ENCODE results near the gene NWD2.

- TF ChIP-seq PATZ1 (CRISPR knock-in tag; IDR thresholded peaks at IDR 0.05; ENCODE audit: borderline replicate concordance) (no peak), ZNF8 (CRISPR knock-in tag; IDR thresholded peaks at IDR 0.05) (no peak), RARB (CRISPR knock-in tag; IDR thresholded peaks at IDR 0.05) (no peak), OSR1 (CRISPR knock-in tag; IDR thresholded peaks at IDR 0.05) (no peak), ZFP30 (CRISPR knock-in tag; IDR thresholded peaks at IDR 0.05) (no peak), CREB5 (CRISPR knock-in tag; IDR thresholded peaks at IDR 0.05; ENCODE audit: low read depth) (no peak), CSDC2 (CRISPR knock-in tag; IDR thresholded peaks at IDR 0.05) (no peak), TSHZ2 (CRISPR knock-in tag; IDR thresholded peaks at IDR 0.05) (no peak), ZNF565 (CRISPR knock-in tag; conservative IDR thresholded peaks at IDR 0.05; ENCODE audit: low read depth) (no peak)
Observed at GRCh38 chr4:37389967-37390580, 145.5 kb downstream of the NWD2 start.

Measured in SK-N-SH treated with all-trans-retinoic acid at 6 μM for 48 hours (cell line).